Type B pancreatic cell (in vitro differentiated cells): ENCODE measurements around the gene ALLC. TPM values are rescaled to one million over a fixed set of nuclear protein-coding genes. Genes with fewer than 3 reads are reported as not detected.
"Not testable (repeated sequence)": the region's sequence is repeated elsewhere in the genome, so short reads cannot be mapped to it uniquely, and the experiment has no call there.

Experiments used
- DNase-seq: peaks from one replicate; pipeline ENCODE4 v3.0.0; 2021; ENCODE audit warnings: mixed read lengths; ENCODE audit not compliant: unreplicated experiment; ENCODE audit errors: extremely low spot score
- H3K27ac Mint-ChIP-seq: 2 replicates; pipeline ENCODE4 v1.8.0; 2021; ENCODE audit warnings: mild to moderate bottlenecking, mixed read lengths
- H3K27me3 Mint-ChIP-seq: 2 replicates; pipeline ENCODE4 v1.8.0; 2021; ENCODE audit warnings: mixed read lengths
- H3K36me3 Mint-ChIP-seq: 2 replicates; pipeline ENCODE4 v1.8.0; 2021; ENCODE audit warnings: mixed read lengths
- H3K4me1 Mint-ChIP-seq: one replicate; pipeline ENCODE4 v1.8.0; 2021; ENCODE audit warnings: mixed read lengths; ENCODE audit not compliant: unreplicated experiment
- H3K4me3 Mint-ChIP-seq: 2 replicates; pipeline ENCODE4 v1.8.0; 2021; ENCODE audit warnings: mild to moderate bottlenecking, mixed read lengths
- H3K9me3 Mint-ChIP-seq: 2 replicates; pipeline ENCODE4 v1.8.0; 2021; ENCODE audit warnings: mixed read lengths
- total RNA-seq: library from RNA; stranded (reverse); gene quantifications from 2 replicates; pipeline ENCODE4 v1.2.1, GENCODE V29; 2021; ENCODE audit warnings: low replicate concordance
- TF ChIP-seq, protein P1 (sequence below): fragments of 200-600 bp; sonication (generic); conservative IDR thresholded peaks from 2 replicates; pipeline ENCODE4 v1.5.0; 2021; ENCODE audit warnings: antibody characterized with exemption, mild to moderate bottlenecking

Gene ALLC
- total RNA-seq, 1 donor from 2014 or later, result not detected

DNA sequence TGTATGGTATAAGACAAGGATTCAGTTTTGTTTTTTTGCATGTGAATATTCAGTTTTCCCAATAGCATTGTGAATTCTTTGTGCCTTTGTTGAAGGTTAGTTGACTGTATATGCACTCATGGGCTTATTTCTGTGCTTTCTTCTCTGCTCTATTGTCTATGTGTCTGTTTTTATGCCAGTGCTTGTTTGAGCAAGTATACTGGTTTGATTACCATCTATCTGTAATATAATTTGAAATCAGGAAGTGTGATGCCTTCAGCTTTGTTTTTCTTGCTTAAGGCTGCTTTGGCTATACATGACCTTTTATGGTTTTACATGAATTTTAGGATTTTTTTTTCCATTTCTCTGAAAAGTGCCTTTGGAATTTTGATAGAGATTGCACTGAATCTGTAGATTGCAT is 39.6 kb upstream of the ALLC start:
- Mint-ChIP-seq H3K27me3 (peaks cover 3% of the 10 kb centered on the region), H3K4me3 (no peak overlapping the region), H3K27ac (no peak overlapping the region), H3K36me3 (no peaks in the 10 kb centered on the region), H3K9me3 (peaks cover 7% of the 10 kb centered on the region), H3K4me1 (no peaks in the 10 kb centered on the region)
- no peak for DNase-seq
- TF ChIP-seq, protein P1, sequence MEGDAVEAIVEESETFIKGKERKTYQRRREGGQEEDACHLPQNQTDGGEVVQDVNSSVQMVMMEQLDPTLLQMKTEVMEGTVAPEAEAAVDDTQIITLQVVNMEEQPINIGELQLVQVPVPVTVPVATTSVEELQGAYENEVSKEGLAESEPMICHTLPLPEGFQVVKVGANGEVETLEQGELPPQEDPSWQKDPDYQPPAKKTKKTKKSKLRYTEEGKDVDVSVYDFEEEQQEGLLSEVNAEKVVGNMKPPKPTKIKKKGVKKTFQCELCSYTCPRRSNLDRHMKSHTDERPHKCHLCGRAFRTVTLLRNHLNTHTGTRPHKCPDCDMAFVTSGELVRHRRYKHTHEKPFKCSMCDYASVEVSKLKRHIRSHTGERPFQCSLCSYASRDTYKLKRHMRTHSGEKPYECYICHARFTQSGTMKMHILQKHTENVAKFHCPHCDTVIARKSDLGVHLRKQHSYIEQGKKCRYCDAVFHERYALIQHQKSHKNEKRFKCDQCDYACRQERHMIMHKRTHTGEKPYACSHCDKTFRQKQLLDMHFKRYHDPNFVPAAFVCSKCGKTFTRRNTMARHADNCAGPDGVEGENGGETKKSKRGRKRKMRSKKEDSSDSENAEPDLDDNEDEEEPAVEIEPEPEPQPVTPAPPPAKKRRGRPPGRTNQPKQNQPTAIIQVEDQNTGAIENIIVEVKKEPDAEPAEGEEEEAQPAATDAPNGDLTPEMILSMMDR, result no peak

DNA sequence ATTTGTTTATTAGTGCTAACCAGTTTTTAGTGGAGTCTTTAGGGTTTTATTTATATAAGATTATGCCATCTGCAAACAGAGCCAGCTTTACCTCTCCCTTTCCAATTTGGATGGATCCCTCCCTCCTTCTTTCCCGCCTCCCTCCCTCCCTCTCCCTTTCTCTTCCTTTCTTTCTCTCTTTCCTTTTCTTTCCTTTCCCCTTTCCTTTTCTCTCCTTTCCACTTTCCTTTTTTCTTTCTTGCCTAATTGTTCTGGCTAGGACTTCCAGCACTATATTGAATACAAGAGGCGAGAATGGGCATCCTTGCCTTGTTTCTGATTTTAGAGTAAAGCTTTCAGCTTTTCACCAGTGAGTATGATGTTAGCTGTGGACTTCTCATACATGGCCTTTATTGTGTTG is 39.0 kb upstream of the ALLC start:
- H3K36me3 Mint-ChIP-seq, result no peaks in the 10 kb centered on the region
- peaks cover 7% of the 10 kb centered on the region for H3K27me3 Mint-ChIP-seq
- TF ChIP-seq, protein P1, result no peak
- H3K4me3 Mint-ChIP-seq, result no peak overlapping the region
- no peaks in the 10 kb centered on the region for H3K4me1 Mint-ChIP-seq
- no peak overlapping the region for H3K27ac Mint-ChIP-seq
- DNase-seq, result no peak
- peaks cover 7% of the 10 kb centered on the region for H3K9me3 Mint-ChIP-seq

DNA sequence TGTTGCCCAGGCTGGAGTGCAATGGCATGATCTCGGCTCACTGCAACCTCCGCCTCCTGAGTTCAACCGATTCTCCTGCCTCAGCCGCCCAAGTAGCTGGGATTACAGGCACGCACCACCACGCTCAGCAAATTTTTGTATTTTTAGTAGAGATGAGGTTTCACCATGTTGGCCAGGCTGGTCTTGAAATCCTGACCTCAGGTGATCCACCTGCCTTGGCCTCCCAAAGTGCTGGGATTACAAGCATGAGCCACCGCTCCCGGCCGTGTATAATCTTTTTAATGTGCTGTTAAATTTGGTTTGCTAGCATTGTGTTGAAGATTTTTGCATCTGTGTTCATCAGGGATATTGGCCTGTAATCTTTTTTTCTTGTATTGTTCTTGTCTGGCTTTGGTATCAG is 38.3 kb upstream of the ALLC start:
- not testable (repeated sequence) for H3K27ac Mint-ChIP-seq

DNA sequence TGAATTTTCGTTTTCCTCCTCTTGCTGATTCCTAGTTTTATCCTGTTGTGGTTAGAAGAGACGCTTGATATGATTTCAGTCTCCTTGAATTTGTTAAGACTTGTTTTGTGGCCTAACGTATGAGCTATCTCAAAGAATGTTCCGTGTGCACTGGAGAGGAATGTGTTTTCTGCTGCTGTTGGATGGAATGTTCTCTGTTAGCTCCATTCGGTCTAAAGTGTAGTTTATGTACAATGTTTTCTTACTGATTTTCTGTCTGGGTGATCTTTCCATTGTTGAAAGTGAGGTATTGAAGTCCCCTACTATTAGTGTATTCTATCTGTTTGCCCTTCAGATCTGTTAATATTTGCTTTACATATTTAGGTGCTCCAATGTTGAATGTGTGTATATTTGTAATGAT is 37.2 kb upstream of the ALLC start:
- no peak overlapping the region for H3K27ac Mint-ChIP-seq
- TF ChIP-seq, protein P1, result no peak

More for the DNA sequence above, 38.3 kb upstream of the ALLC start:
- H3K4me3 Mint-ChIP-seq, DNase-seq, H3K9me3 Mint-ChIP-seq, H3K4me1 Mint-ChIP-seq, H3K27me3 Mint-ChIP-seq, H3K36me3 Mint-ChIP-seq: not testable (repeated sequence)

DNA sequence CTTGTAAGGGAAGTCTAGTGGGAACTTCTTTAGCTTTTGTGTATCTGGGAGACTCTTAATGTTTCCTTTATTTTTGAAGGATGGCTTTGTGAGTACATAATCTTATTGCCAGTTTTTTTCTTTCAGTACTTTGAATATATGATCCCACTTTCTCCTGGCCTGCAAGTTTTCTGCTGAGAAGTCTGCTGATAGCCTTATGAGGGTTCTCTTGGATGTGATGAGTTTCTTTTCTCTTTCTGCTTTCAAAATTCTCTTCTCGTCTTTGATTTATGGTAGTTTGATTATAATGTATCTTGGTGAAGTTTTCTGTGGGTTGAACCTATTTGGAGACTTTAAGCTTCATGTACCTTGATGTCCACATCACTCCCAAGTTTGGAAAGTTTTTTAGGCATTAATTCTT is 35.0 kb upstream of the ALLC start:
- no peak for DNase-seq
- Mint-ChIP-seq H3K27ac (no peak overlapping the region), H3K36me3 (no peaks in the 10 kb centered on the region), H3K4me1 (no peaks in the 10 kb centered on the region), H3K4me3 (no peak overlapping the region), H3K27me3 (peaks cover 7% of the 10 kb centered on the region), H3K9me3 (no peaks in the 10 kb centered on the region)
- TF ChIP-seq, protein P1, result no peak

More for the DNA sequence above, 37.2 kb upstream of the ALLC start:
- Mint-ChIP-seq H3K36me3 (no peaks in the 10 kb centered on the region), H3K4me1 (no peaks in the 10 kb centered on the region), H3K27me3 (peaks cover 7% of the 10 kb centered on the region), H3K4me3 (no peak overlapping the region), H3K9me3 (peaks cover 7% of the 10 kb centered on the region)
- no peak for DNase-seq

DNA sequence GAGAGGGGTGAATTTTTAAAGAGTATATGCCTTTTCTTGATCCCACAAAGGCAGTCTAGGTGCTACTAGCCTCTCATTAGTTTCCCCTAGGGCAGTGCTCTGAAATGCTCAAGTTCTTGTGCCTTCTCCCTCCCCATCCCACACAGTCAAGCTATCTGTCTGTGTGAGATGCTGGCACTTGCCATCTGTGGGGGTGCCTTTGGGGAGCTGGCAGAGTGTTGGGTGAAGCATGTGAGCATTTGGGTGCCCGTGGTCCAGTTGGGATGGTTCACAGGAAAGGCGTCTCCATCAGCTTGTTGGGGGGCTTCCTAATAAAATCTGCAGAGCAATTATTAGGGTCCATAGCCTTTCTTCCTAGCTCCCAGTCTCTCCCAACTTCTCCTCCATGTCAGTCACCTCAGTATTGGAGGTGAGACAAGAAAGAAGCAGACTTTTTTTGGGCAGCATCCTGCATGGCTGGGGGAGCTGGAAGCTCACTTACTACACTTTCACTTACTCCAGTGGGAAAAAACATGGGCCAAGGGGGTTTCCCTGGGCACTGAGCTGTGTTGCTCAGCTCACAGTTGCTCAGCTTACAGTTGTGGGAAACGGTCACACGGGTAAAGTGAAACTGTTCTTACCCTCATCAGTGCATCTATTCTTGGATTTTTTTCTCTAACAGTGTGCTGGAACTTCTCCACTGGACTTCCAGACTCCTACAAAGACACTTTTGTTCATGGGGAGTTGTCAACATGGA is 33.8 kb upstream of the ALLC start:
- Mint-ChIP-seq H3K4me3 (no peak overlapping the region), H3K27ac (no peak overlapping the region), H3K27me3 (peaks cover 4% of the 10 kb centered on the region), H3K9me3 (no peaks in the 10 kb centered on the region), H3K36me3 (no peaks in the 10 kb centered on the region), H3K4me1 (no peaks in the 10 kb centered on the region)
- TF ChIP-seq, protein P1, result no peak
- DNase-seq, result no peak
